HepG2 (cell line): ENCODE data around the gene SEMA5B. TPM values are rescaled to one million over a fixed set of nuclear protein-coding genes. Genes with fewer than 3 reads are reported as not detected.

ENCODE experiments used
- ATAC-seq: fragments of 200-7000 bp; cut with Tn5 transposase; 3 replicates; pipeline ENCODE4 v1.9.1; 2020; ENCODE audit warnings: mild to moderate bottlenecking, moderate library complexity
- BruUV-seq: library from RNA; stranded (reverse); fragments of 400-500 nt; replicated peaks from 2 replicates; lab custom pipeline; 2021; lab: Mats Ljungman, UMichigan
- CTCF ChIA-PET: fragments of 300-600 bp; formaldehyde crosslinking; extraction: SDS; loops from one replicate; lab custom pipeline; 2021; ENCODE audit warnings: low total read pairs, inconsistent platforms, low intra/inter-chr PET ratio; lab: Yijun Ruan, JAX
- POLR2A ChIA-PET: fragments of 350-600 bp; sonication (Branson Sonifier 250); formaldehyde crosslinking; loops from one replicate; lab custom pipeline; 2020; ENCODE audit warnings: antibody characterized with exemption, inconsistent platforms; lab: Yijun Ruan, JAX
- DNase-seq: peaks from one replicate; pipeline ENCODE4 v3.0.0-alpha.2; 2015; ENCODE audit warnings: low spot score
- FAIRE-seq: peaks from 3 replicates; lab custom pipeline; 2011; peaks lifted over from hg19 to GRCh38; lab: Jason Lieb, UNC
- H2AFZ ChIP-seq: one replicate; pipeline ENCODE4 v1.6.1; 2011; ENCODE audit warnings: low read length, inconsistent platforms
- H3K27ac ChIP-seq: fragments of 300-600 bp; 3 replicates; pipeline ENCODE4 v1.8.0; 2011; ENCODE audit warnings: mixed run types, mild to moderate bottlenecking, mixed read lengths, low read length, inconsistent platforms; ENCODE audit not compliant: insufficient read depth; ENCODE audit errors: extremely low read length
- H3K27me3 ChIP-seq, 2 experiments: fragments of 200-600 bp in 1 of 2; 2 replicates in 1 of 2; 3 replicates in 1 of 2; pipeline versions ENCODE4 v1.6.0 to v1.8.0; 2011; ENCODE audit warnings: low read length in 2 of 2, mild to moderate bottlenecking in 2 of 2, moderate library complexity in 2 of 2, inconsistent platforms in 1 of 2; ENCODE audit not compliant: insufficient read depth in 2 of 2, control insufficient read depth in 1 of 2
- H3K36me3 ChIP-seq, 2 experiments: fragments of 200-600 bp in 1 of 2; replicated peaks in 1 of 2; 2 replicates in 1 of 2; 3 replicates in 1 of 2; pipeline versions ENCODE4 v1.5.1 to v1.8.0; 2011; ENCODE audit warnings: low read length in 2 of 2, inconsistent platforms in 1 of 2; ENCODE audit not compliant: insufficient read depth in 2 of 2, control insufficient read depth in 1 of 2
- H3K4me1 ChIP-seq: 2 replicates; pipeline ENCODE4 v1.5.1; 2012; ENCODE audit warnings: low read length, inconsistent platforms; ENCODE audit not compliant: insufficient read depth
- H3K4me2 ChIP-seq: 2 replicates; pipeline ENCODE4 v1.6.0; 2011; ENCODE audit warnings: low read depth, low read length, inconsistent platforms
- H3K4me3 ChIP-seq, 3 experiments: fragments of 200-600 bp in 1 of 3; sonication (generic), shearing (Covaris generic) in 1 of 3; replicated peaks in 1 of 3; 2 replicates each; pipeline ENCODE4 v1.5.1; 2011 to 2016; ENCODE audit warnings: low read length in 3 of 3, inconsistent platforms in 2 of 3, low read depth in 2 of 3, mild to moderate bottlenecking in 2 of 3, control low read depth in 1 of 3, mixed read lengths in 1 of 3; ENCODE audit not compliant: insufficient read depth in 1 of 3
- H3K79me2 ChIP-seq: one replicate; pipeline ENCODE4 v1.6.1; 2011; ENCODE audit warnings: low read length, inconsistent platforms; ENCODE audit not compliant: insufficient read depth
- H3K9ac ChIP-seq: 2 replicates; pipeline ENCODE4 v1.6.0; 2011; ENCODE audit warnings: mild to moderate bottlenecking, low read depth, low read length, inconsistent platforms; ENCODE audit not compliant: insufficient read depth
- H3K9me3 ChIP-seq: 2 replicates; pipeline ENCODE4 v1.5.1; 2012; ENCODE audit warnings: mild to moderate bottlenecking, low read length
- H4K20me1 ChIP-seq: 2 replicates; pipeline ENCODE4 v1.6.0; 2011; ENCODE audit warnings: inconsistent platforms, mild to moderate bottlenecking, low read length, moderate library complexity; ENCODE audit not compliant: insufficient read depth
- ATF7 ChIP-seq, 2 experiments: fragments of 450-650 bp in 1 of 2; sonication (generic) in 1 of 2; formaldehyde crosslinking in 1 of 2; IDR thresholded peaks; 2 replicates each; pipeline versions ENCODE4 v1.4.0 to v1.6.1; 2016 to 2020; ENCODE audit warnings: antibody characterized with exemption in 1 of 2, mild to moderate bottlenecking in 1 of 2, missing genetic modification reagents in 1 of 2
- ETV6 ChIP-seq: sonication (generic); formaldehyde crosslinking; conservative IDR thresholded peaks from 2 replicates; pipeline ENCODE4 v1.4.0; 2020; ENCODE audit warnings: missing genetic modification reagents
- GRHL1 ChIP-seq: sonication (generic); formaldehyde crosslinking; conservative IDR thresholded peaks from 2 replicates; pipeline ENCODE4 v1.8.0; 2022; ENCODE audit warnings: missing genetic modification reagents
- HMGXB4 ChIP-seq, 2 experiments: sonication (generic) in 1 of 2; formaldehyde crosslinking in 1 of 2; IDR thresholded peaks; 2 replicates each; pipeline versions ENCODE4 v1.4.0 to v1.6.1; 2018 to 2020; ENCODE audit warnings: missing genetic modification reagents in 2 of 2, borderline replicate concordance in 1 of 2, low read depth in 1 of 2, mild to moderate bottlenecking in 1 of 2, missing biosample characterization in 1 of 2
- HOXA3 ChIP-seq: sonication (generic); formaldehyde crosslinking; IDR thresholded peaks from 2 replicates; pipeline ENCODE4 v1.5.0; 2020; ENCODE audit warnings: missing genetic modification reagents
- HOXD1 ChIP-seq: sonication (generic); formaldehyde crosslinking; IDR thresholded peaks from 2 replicates; pipeline ENCODE4 v1.5.0; 2020; ENCODE audit warnings: missing genetic modification reagents
- PITX1 ChIP-seq: sonication (generic); formaldehyde crosslinking; IDR thresholded peaks from 2 replicates; pipeline ENCODE4 v1.5.1; 2020; ENCODE audit warnings: mild to moderate bottlenecking, missing genetic modification reagents
- ZBTB42 ChIP-seq: sonication (generic); formaldehyde crosslinking; IDR thresholded peaks from 2 replicates; pipeline ENCODE4 v1.5.0; 2020; ENCODE audit warnings: mild to moderate bottlenecking, missing genetic modification reagents
- ZNF839 ChIP-seq: sonication (generic); formaldehyde crosslinking; IDR thresholded peaks from 2 replicates; pipeline ENCODE4 v1.4.0; 2020; ENCODE audit warnings: missing genetic modification reagents, mild to moderate bottlenecking, borderline replicate concordance
- WGBS: methylation state at CpG from one replicate; pipeline ENCODE4 v1.1.6; 2017; ENCODE audit warnings: low lambda C conversion rate; 5-methylcytosine and 5-hydroxymethylcytosine counted together
- in situ Hi-C: cut with HindIII; loops from 2 replicates; pipeline ENCODE4 v1.10.0; 2017; ENCODE audit warnings: low pct_unique_long_range_greater_than_20kb; ENCODE audit not compliant: extremely low pct_ligation_motif_present
- intact Hi-C: fragments of 100-400 bp; cut with micrococcal nuclease; formaldehyde crosslinking; loops from one replicate; pipeline ENCODE4 v1.10.0; 2022; ENCODE audit not compliant: unreplicated experiment
- polyA plus RNA-seq, 8 experiments: library from polyadenylated mRNA; depleted of rRNA in 3 of 8; stranded (reverse) in 7 of 8; unstranded in 1 of 8; fragments of >200 nt; fragmentation: Illumina TruSeq in 4 of 8; extraction: Trizol in 4 of 8; gene quantifications; 2 replicates each; pipeline versions ENCODE4 v1.2.1 to v1.2.3, GENCODE V29; 2011 to 2016; ENCODE audit warnings: low read depth in 4 of 8, missing spikeins in 1 of 8, mixed read lengths in 1 of 8; ENCODE audit not compliant: insufficient read depth in 1 of 8
- total RNA-seq, 5 experiments: library from RNA; depleted of rRNA; stranded (reverse); fragments of >200 nt; fragmentation: Illumina TruSeq; extraction: Trizol; gene quantifications; 2 replicates each; pipeline ENCODE4 v1.2.3, GENCODE V29; 2016; ENCODE audit warnings: low read depth in 1 of 5
- TF ChIP-seq, protein P1 (sequence below): sonication (generic); formaldehyde crosslinking; IDR thresholded peaks from 2 replicates; pipeline ENCODE4 v1.5.1; 2020; ENCODE audit warnings: mild to moderate bottlenecking, missing genetic modification reagents, moderate library complexity

SEMA5B gene
- total and polyA plus RNA-seq, 2 of the 13 experiments (the other 11 are each of a cell fraction or from before 2014, with no cell fraction given) = not detected

- no peaks in the 10 kb centered on the region for H3K9me3 ChIP-seq
- ChIA-PET CTCF (no interaction called here), POLR2A (no interaction called here)
- FAIRE-seq (no peak), DNase-seq (no peak), ATAC-seq (no peak)
- no peak overlapping the region for H3K27ac ChIP-seq
- TF ChIP-seq ATF7 (IDR thresholded peaks at IDR 0.05) = peak; percentile 35
- TF ChIP-seq ATF7 (CRISPR knock-in tag; IDR thresholded peaks at IDR 0.05) = no peak
- no peak for TF ChIP-seq ZBTB42
- peaks cover 7% of the 10 kb centered on the region; the same call in 1 of the 2 replicates for H3K4me1 ChIP-seq
- no peaks in the 10 kb centered on the region for H3K36me3 ChIP-seq
- intact Hi-C loops (no loop called here), in situ Hi-C loops (no loop called here)
- WGBS = 0% methylated on average over 2 of the region's 2 CpGs
- no TSS peak for BruUV-seq
- H3K4me2 ChIP-seq = no peak overlapping the region
- no peaks in the 10 kb centered on the region for H3K79me2 ChIP-seq
- H2AFZ ChIP-seq = no peak overlapping the region
- no peak overlapping the region for H3K4me3 ChIP-seq
- H3K9ac ChIP-seq = no peak overlapping the region
- H4K20me1 ChIP-seq = no peaks in the 10 kb centered on the region
- peaks cover 0 to 41% of the 10 kb centered on the region in 2 experiments for H3K27me3 ChIP-seq
Measured at GRCh38 chr3:123053107-123053506, 25.5 kb upstream of the SEMA5B start.

DNA sequence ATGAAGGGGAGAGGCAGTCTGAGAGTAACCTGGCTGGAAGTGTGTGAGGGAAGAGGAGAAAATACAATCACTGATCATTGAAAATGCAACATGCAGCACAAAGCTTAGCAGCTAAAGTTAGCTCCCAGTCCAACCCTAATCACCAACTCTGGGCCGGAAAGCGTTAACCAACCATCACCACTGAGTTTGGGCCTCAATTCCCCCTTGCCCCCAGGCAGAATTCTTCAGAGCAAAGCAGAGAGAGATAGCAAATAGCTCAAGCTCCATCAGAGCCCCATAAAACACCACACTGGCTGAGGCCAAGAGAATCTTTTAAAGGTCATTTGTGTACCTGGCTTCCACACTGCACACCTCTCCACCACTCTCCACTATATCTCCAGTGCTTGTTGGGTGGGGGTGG, 23.1 kb upstream of the SEMA5B start:
- no TSS peak for BruUV-seq
- no peak for FAIRE-seq
- Histone ChIP-seq H3K4me1 (peaks cover 10% of the 10 kb centered on the region), H3K27me3 (peaks cover 0 to 47% of the 10 kb centered on the region in 2 experiments), H3K9ac (no peak overlapping the region), H3K9me3 (no peaks in the 10 kb centered on the region), H3K4me2 (no peak overlapping the region), H3K79me2 (no peaks in the 10 kb centered on the region), H4K20me1 (no peaks in the 10 kb centered on the region), H3K36me3 (no peaks in the 10 kb centered on the region), H3K27ac (no peak overlapping the region), H3K4me3 (no peak overlapping the region), H2AFZ (peak overlapping the region; percentile 10)
- POLR2A ChIA-PET = no interaction called here
- no peak for DNase-seq
- CTCF ChIA-PET = no interaction called here
- 35% methylated on average over 2 of the region's 2 CpGs for WGBS
- intact Hi-C loops (no loop called here), in situ Hi-C loops (no loop called here)
- no peak for ATAC-seq
- TF ChIP-seq HOXA3 (CRISPR knock-in tag) (no peak), HOXD1 (no peak), HMGXB4 (CRISPR knock-in tag; IDR thresholded peaks at IDR 0.05; ENCODE audit: borderline replicate concordance in 1 of 2, low read depth in 1 of 2) (no peak), GRHL1 (CRISPR knock-in tag) (no peak), ETV6 (CRISPR knock-in tag) (no peak), PITX1 (CRISPR knock-in tag) (no peak), ZNF839 (CRISPR knock-in tag) (no peak)
- TF ChIP-seq, protein P1, sequence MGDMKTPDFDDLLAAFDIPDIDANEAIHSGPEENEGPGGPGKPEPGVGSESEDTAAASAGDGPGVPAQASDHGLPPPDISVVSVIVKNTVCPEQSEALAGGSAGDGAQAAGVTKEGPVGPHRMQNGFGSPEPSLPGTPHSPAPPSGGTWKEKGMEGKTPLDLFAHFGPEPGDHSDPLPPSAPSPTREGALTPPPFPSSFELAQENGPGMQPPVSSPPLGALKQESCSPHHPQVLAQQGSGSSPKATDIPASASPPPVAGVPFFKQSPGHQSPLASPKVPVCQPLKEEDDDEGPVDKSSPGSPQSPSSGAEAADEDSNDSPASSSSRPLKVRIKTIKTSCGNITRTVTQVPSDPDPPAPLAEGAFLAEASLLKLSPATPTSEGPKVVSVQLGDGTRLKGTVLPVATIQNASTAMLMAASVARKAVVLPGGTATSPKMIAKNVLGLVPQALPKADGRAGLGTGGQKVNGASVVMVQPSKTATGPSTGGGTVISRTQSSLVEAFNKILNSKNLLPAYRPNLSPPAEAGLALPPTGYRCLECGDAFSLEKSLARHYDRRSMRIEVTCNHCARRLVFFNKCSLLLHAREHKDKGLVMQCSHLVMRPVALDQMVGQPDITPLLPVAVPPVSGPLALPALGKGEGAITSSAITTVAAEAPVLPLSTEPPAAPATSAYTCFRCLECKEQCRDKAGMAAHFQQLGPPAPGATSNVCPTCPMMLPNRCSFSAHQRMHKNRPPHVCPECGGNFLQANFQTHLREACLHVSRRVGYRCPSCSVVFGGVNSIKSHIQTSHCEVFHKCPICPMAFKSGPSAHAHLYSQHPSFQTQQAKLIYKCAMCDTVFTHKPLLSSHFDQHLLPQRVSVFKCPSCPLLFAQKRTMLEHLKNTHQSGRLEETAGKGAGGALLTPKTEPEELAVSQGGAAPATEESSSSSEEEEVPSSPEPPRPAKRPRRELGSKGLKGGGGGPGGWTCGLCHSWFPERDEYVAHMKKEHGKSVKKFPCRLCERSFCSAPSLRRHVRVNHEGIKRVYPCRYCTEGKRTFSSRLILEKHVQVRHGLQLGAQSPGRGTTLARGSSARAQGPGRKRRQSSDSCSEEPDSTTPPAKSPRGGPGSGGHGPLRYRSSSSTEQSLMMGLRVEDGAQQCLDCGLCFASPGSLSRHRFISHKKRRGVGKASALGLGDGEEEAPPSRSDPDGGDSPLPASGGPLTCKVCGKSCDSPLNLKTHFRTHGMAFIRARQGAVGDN (CRISPR knock-in tag) = no peak
